SK-N-SH (cell line): ENCODE measurements around the gene ZCRB1. TPM values are rescaled to one million over a fixed set of nuclear protein-coding genes. Genes with fewer than 3 reads are reported as not detected.
"Not testable (repeated sequence)": the region's sequence is repeated elsewhere in the genome, so short reads cannot be mapped to it uniquely, and the experiment has no call there.

Experiments
- CTCF ChIA-PET: fragments of 300-600, 350-600 bp; formaldehyde crosslinking; extraction: SDS; loops from one replicate; lab custom pipeline; 2021; lab: Yijun Ruan, JAX
- POLR2A ChIA-PET: fragments of 350-600 bp; sonication (Branson Sonifier 250); formaldehyde crosslinking; extraction: SDS; loops from one replicate; lab custom pipeline; 2020; ENCODE audit warnings: antibody characterized with exemption, inconsistent platforms; lab: Yijun Ruan, JAX
- DNase-seq: peaks from one replicate; pipeline ENCODE4 v3.0.0; 2012
- H2AFZ ChIP-seq: fragments of 200-600 bp; sonication (generic); 2 replicates; pipeline ENCODE4 v1.8.1; 2016; ENCODE audit warnings: antibody characterized with exemption, mild to moderate bottlenecking, low read depth
- H3F3A ChIP-seq: fragments of 200-600 bp; sonication (generic); replicated peaks from 2 replicates; pipeline ENCODE3; 2016; ENCODE audit warnings: antibody characterized with exemption, mild to moderate bottlenecking; ENCODE audit not compliant: insufficient read depth
- H3K27ac ChIP-seq, 2 experiments: fragments of 200-500 bp in 1 of 2; fragments of 200-600 bp in 1 of 2; sonication (Bioruptor generic) in 1 of 2; sonication (generic), shearing (Covaris generic) in 1 of 2; 2 replicates each; pipeline versions ENCODE4 v1.5.1 to v1.6.1; 2014 to 2016; ENCODE audit warnings: low read depth in 2 of 2, inconsistent platforms in 1 of 2, low read length in 1 of 2, mild to moderate bottlenecking in 1 of 2, mixed read lengths in 1 of 2
- H3K27me3 ChIP-seq: fragments of 200-600 bp; sonication (generic), shearing (Covaris generic); 2 replicates; pipeline ENCODE4 v1.6.1; 2016; ENCODE audit warnings: mixed run types; ENCODE audit not compliant: insufficient read depth
- H3K36me3 ChIP-seq, 2 experiments: fragments of 200-500 bp in 1 of 2; fragments of 200-600 bp in 1 of 2; sonication (Bioruptor generic) in 1 of 2; sonication (generic) in 1 of 2; replicated peaks in 1 of 2; 2 replicates each; pipeline versions ENCODE3 to v1.5.1; 2014 to 2016; ENCODE audit warnings: low read length in 1 of 2, mild to moderate bottlenecking in 1 of 2; ENCODE audit not compliant: insufficient read depth in 2 of 2, control insufficient read depth in 1 of 2
- H3K4me1 ChIP-seq, 2 experiments: fragments of 200-500 bp in 1 of 2; fragments of 200-600 bp in 1 of 2; sonication (Bioruptor generic) in 1 of 2; sonication (generic), shearing (Covaris generic) in 1 of 2; 2 replicates each; pipeline versions ENCODE4 v1.5.1 to v1.6.1; 2014 to 2016; ENCODE audit warnings: low read depth in 1 of 2, low read length in 1 of 2, mixed run types in 1 of 2; ENCODE audit not compliant: insufficient read depth in 2 of 2, control insufficient read depth in 1 of 2
- H3K4me2 ChIP-seq: fragments of 200-600 bp; sonication (generic), shearing (Covaris generic); 2 replicates; pipeline ENCODE4 v1.6.1; 2017; ENCODE audit warnings: mixed run types
- H3K4me3 ChIP-seq, 2 experiments: fragments of 200-500 bp in 1 of 2; fragments of 200-600 bp in 1 of 2; sonication (Bioruptor generic) in 1 of 2; sonication (generic), shearing (Covaris generic) in 1 of 2; 2 replicates each; pipeline versions ENCODE4 v1.5.1 to v1.8.1; 2014 to 2016; ENCODE audit warnings: low read depth in 2 of 2, inconsistent platforms in 1 of 2, low read length in 1 of 2, mild to moderate bottlenecking in 1 of 2, mixed read lengths in 1 of 2, moderate library complexity in 1 of 2
- H3K79me2 ChIP-seq: fragments of 200-600 bp; sonication (generic); 2 replicates; pipeline ENCODE4 v1.8.1; 2017; ENCODE audit warnings: mild to moderate bottlenecking; ENCODE audit not compliant: insufficient read depth
- H3K9ac ChIP-seq: fragments of 200-600 bp; sonication (generic); 2 replicates; pipeline ENCODE4 v1.6.1; 2017; ENCODE audit warnings: mixed run types
- H3K9me2 ChIP-seq: fragments of 200-600 bp; sonication (generic); 2 replicates; pipeline ENCODE4 v1.6.1; 2017; ENCODE audit warnings: mixed run types
- H3K9me3 ChIP-seq: fragments of 200-600 bp; sonication (generic); 2 replicates; pipeline ENCODE4 v1.6.1; 2017; ENCODE audit warnings: mixed run types, mild to moderate bottlenecking, moderate library complexity
- H4K20me1 ChIP-seq: fragments of 200-600 bp; sonication (generic); 2 replicates; pipeline ENCODE4 v1.6.1; 2017; ENCODE audit warnings: mild to moderate bottlenecking, mixed run types; ENCODE audit not compliant: insufficient read depth
- EZH2phosphoT487 ChIP-seq: fragments of 200-600 bp; sonication (generic); IDR thresholded peaks from 2 replicates; pipeline ENCODE4 v1.6.1; 2017; ENCODE audit warnings: low read depth, mixed run types, mild to moderate bottlenecking, antibody characterized with exemption, moderate library complexity, borderline replicate concordance
- FOXJ3 ChIP-seq: sonication (generic); formaldehyde crosslinking; IDR thresholded peaks from 2 replicates; pipeline ENCODE4 v1.5.1; 2020; ENCODE audit warnings: mild to moderate bottlenecking, missing genetic modification reagents
- FOXM1 ChIP-seq: IDR thresholded peaks from 2 replicates; pipeline ENCODE4 v1.4.0; 2012; ENCODE audit warnings: low read depth, mild to moderate bottlenecking
- IRF3 ChIP-seq: fragments of 150-350 bp; IDR thresholded peaks from 2 replicates; pipeline ENCODE4 v1.6.1; 2016; ENCODE audit warnings: mild to moderate bottlenecking, low read depth, low read length
- MXI1 ChIP-seq: IDR thresholded peaks from 2 replicates; pipeline ENCODE4 v1.6.1; 2012; ENCODE audit warnings: mild to moderate bottlenecking, low read depth, low read length, improper control_type of control experiment
- NRF1 ChIP-seq: IDR thresholded peaks from 2 replicates; pipeline ENCODE4 v1.6.1; 2012; ENCODE audit warnings: low read depth, mild to moderate bottlenecking, low read length
- RCOR1 ChIP-seq: fragments of 150-350 bp; IDR thresholded peaks from 2 replicates; pipeline ENCODE4 v1.6.1; 2017; ENCODE audit warnings: antibody characterized with exemption, low read length
- RXRA ChIP-seq: IDR thresholded peaks from 2 replicates; pipeline ENCODE4 v1.4.0; 2012; ENCODE audit warnings: low read depth, mild to moderate bottlenecking, borderline replicate concordance
- SMC3 ChIP-seq: IDR thresholded peaks from 2 replicates; pipeline ENCODE4 v1.6.1; 2012; ENCODE audit warnings: low read depth, low read length, improper control_type of control experiment
- TAF1 ChIP-seq: IDR thresholded peaks from 2 replicates; pipeline ENCODE4 v1.6.1; 2012; ENCODE audit warnings: low read depth, mild to moderate bottlenecking, low read length, moderate library complexity, borderline replicate concordance
- TCF12 ChIP-seq: IDR thresholded peaks from 2 replicates; pipeline ENCODE4 v1.4.0; 2012
- WGBS: methylation state at CpG from one replicate; pipeline ENCODE4 v1.1.6; 2017; ENCODE audit warnings: low lambda C conversion rate; 5-methylcytosine and 5-hydroxymethylcytosine counted together
- polyA plus RNA-seq, 3 experiments: library from polyadenylated mRNA; depleted of rRNA; stranded (reverse); fragments of >200 nt; gene quantifications; 2 replicates each; pipeline ENCODE4 v1.2.3, GENCODE V29; 2012

Gene ZCRB1
- polyA plus RNA-seq, 1 of the 3 experiments (the other 2 are of a cell fraction): 18.7 TPM

GRCh38 chr12:42356344-42356743 is 30.4 kb upstream of the ZCRB1 start:
- Histone ChIP-seq H3F3A (peaks cover 13% of the 10 kb centered on the region), H3K79me2 (peaks cover 34% of the 10 kb centered on the region), H3K27me3 (no peaks in the 10 kb centered on the region), H3K9ac (no peak overlapping the region), H2AFZ (no peak overlapping the region), H3K4me3 (no peak overlapping the region), H3K4me2 (no peak overlapping the region), H3K4me1 (peaks cover 0 to 2% of the 10 kb centered on the region in 2 experiments; a peak in 2 of 4 replicates), H3K36me3 (peaks cover 46 to 47% of the 10 kb centered on the region in 2 experiments), H3K27ac (no peak overlapping the region), H4K20me1 (no peaks in the 10 kb centered on the region), H3K9me3 (no peaks in the 10 kb centered on the region), H3K9me2 (no peaks in the 10 kb centered on the region)
- 91% methylated on average over 2 of the region's 2 CpGs for WGBS
- TF ChIP-seq RXRA (no peak), EZH2phosphoT487 (no peak), NRF1 (no peak), MXI1 (no peak), FOXM1 (no peak), RCOR1 (no peak), IRF3 (no peak), SMC3 (no peak), TAF1 (no peak), TCF12 (no peak), FOXJ3 (no peak)
- POLR2A ChIA-PET: no interaction called here
- DNase-seq: no peak
- CTCF ChIA-PET: no interaction called here

- H4K20me1 ChIP-seq, CTCF ChIA-PET, H2AFZ ChIP-seq, H3K4me1 ChIP-seq, H3K9me2 ChIP-seq, H3K27me3 ChIP-seq, H3K4me3 ChIP-seq, DNase-seq, H3K9me3 ChIP-seq, POLR2A ChIA-PET, H3K9ac ChIP-seq, H3K4me2 ChIP-seq, H3K27ac ChIP-seq: not testable (repeated sequence)
- WGBS: 60% methylated on average over 3 of the region's 34 CpGs
- peaks cover 10% of the 10 kb centered on the region for H3F3A ChIP-seq
- H3K79me2 ChIP-seq: peaks cover 51% of the 10 kb centered on the region
- H3K36me3 ChIP-seq: peaks cover 20 to 21% of the 10 kb centered on the region in 2 experiments
Measured at GRCh38 chr12:42350021-42350407, 24.1 kb upstream of the ZCRB1 start.

DNA sequence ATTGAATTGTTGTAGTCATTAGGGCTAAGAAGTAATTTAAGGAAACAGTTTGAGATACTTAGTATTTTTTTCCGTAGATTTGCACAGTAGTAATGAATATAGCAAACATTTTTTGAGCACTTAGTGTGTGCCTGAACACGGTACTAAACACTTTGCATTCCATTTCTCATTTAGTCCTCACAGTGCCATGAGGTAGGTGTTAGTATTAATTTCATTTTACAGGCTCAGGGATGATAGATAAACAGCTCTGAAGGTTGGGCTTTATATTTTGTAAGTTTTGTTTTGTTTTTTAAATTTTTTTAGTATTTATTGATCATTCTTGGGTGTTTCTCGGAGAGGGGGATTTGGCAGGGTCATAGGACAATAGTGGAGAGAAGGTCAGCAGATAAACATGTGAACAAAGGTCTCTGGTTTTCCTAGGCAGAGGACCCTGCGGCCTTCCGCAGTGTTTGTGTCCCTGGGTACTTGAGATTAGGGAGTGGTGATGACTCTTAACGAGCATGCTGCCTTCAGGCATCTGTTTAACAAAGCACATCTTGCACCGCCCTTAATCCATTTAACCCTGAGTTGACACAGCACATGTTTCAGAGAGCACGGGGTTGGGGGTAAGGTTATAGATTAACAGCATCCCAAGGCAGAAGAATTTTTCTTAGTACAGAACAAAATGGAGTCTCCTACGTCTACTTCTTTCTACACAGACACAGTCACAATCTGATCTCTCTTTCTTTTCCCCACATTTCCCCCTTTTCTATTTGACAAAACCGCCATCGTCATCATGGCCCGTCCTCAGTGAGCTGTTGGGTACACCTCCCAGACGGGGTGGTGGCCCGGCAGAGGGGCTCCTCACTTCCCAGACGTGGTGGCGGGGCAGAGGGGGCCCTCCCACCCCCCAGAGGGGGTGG is 23.5 kb upstream of the ZCRB1 start:
- 71% methylated on average over 10 of the region's 16 CpGs for WGBS
- H3K36me3 ChIP-seq: peaks cover 14 to 15% of the 10 kb centered on the region in 2 experiments
- H3K9ac ChIP-seq, H4K20me1 ChIP-seq, H3K4me3 ChIP-seq, DNase-seq, H2AFZ ChIP-seq, H3K4me1 ChIP-seq, POLR2A ChIA-PET, H3K9me2 ChIP-seq, H3K27me3 ChIP-seq, H3K27ac ChIP-seq, H3K4me2 ChIP-seq, H3K9me3 ChIP-seq: not testable (repeated sequence)
- peaks cover 10% of the 10 kb centered on the region for H3F3A ChIP-seq
- H3K79me2 ChIP-seq: peaks cover 58% of the 10 kb centered on the region
- CTCF ChIA-PET: interaction anchor here (1.0 to 3.3 kb wide), 2 partner anchors 9 to 23 kb away, joined by 3 to 14 read pairs; no protein-coding TSS in a partner anchor
